Endothelial cell of umbilical vein (primary cell): ENCODE measurements around the gene LCOR.

Experiments used
- POLR2A ChIP-seq: IDR thresholded peaks from 2 replicates; pipeline ENCODE4 v1.6.1; 2012; ENCODE audit warnings: low read depth, mild to moderate bottlenecking, control low read depth, low read length
- POLR2AphosphoS5 ChIP-seq: IDR thresholded peaks from 2 replicates; pipeline ENCODE4 v1.6.1; 2012; ENCODE audit warnings: low read depth, mild to moderate bottlenecking, control low read depth, low read length, moderate library complexity; ENCODE audit not compliant: insufficient read depth
- TF ChIP-seq, protein P1 (sequence below): IDR thresholded peaks from 2 replicates; pipeline ENCODE4 v1.6.1; 2011; ENCODE audit not compliant: insufficient read depth, insufficient read length

DNA sequence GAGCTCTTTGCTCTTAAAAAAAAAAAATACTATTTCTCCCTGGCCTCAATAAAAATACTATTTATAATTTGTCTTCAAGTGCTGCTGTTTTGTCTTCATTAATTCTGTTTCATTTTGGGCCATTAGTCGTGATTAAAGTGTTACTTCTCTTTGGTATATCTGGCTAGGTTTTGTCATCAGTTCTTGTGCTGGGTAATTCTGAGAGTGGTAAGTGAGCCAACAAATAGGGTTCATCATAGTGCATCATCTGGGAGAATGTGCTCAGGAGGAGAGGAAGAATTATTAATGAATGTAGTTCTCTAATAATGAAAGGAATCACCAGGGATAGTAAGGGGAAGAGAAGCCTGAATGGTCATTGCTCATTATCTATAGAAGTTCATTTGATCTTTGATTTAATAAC is 70.0 kb downstream of the LCOR start:
- TF ChIP-seq POLR2AphosphoS5 (no peak), POLR2A (no peak)
- TF ChIP-seq, protein P1, sequence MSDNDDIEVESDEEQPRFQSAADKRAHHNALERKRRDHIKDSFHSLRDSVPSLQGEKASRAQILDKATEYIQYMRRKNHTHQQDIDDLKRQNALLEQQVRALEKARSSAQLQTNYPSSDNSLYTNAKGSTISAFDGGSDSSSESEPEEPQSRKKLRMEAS, result no peak
